Astrocyte (in vitro differentiated cells and primary cell): ENCODE measurements around the gene NEFH.
"Not testable (repeated sequence)": the region's sequence is repeated elsewhere in the genome, so short reads cannot be mapped to it uniquely, and the experiment has no call there.

ENCODE experiments used
- CTCF ChIP-seq: IDR thresholded peaks from 2 replicates; pipeline ENCODE4 v1.5.1; 2011; ENCODE audit warnings: low read depth, mild to moderate bottlenecking, inconsistent platforms, low read length, moderate library complexity; ENCODE audit not compliant: insufficient read depth
- EZH2 ChIP-seq: IDR thresholded peaks from 2 replicates; pipeline ENCODE4 v1.6.1; 2012; ENCODE audit warnings: mild to moderate bottlenecking, low read length, inconsistent platforms; ENCODE audit not compliant: insufficient read depth

GRCh38 chr22:29489127-29489780 is 9.2 kb downstream of the NEFH start:
- TF ChIP-seq CTCF, EZH2: not testable (repeated sequence)
